ENCODE results near the gene PODXL2. TPM values are rescaled to one million over a fixed set of nuclear protein-coding genes. Genes with fewer than 3 reads are reported as not detected.

PODXL2 gene
- total RNA-seq, 1 experiment from 2014 or later = 26.6 TPM

DNA sequence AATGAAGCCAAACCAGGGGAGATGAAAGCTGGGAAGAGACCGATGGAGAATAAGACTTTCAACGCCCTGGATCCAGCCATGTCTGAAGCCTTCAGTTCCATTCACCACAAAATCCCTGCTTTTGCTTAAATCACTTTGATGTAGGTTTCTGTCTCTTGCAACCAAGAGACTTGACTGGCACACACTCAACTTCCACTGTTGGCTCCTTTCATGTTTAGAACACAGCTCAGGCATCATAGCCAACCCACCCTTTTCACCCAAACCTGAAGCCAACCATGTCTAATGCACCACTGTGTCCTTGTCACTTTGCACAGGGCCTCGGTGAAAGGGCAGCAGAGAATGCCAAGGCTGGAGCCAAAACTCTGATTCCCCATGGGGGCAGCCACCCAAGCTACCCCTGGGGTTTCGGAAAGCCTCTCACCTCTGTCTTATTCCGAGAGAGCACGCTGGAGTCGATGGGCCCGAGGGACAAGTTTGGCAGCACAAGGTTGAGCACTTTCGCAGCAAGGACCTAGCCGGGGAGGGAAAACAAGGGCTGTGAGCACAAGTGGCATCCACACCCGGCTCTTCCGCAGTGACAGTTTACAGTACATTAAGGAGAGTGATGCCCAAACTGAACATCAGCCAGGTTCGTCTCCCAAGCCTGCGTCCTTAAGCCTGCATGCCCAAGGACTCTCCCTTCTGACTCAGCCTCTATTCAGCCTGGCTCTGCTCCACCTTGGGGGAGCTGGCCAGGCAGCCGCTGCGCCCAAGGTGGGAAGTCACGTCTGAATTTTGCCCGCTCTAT lies 81.4 kb downstream of the PODXL2 start:
- no peaks in the 10 kb centered on the region for H3K4me1 ChIP-seq (ENCODE audit: insufficient read depth, low read length, poor library complexity, severe bottlenecking)
- CTCF ChIA-PET = no interaction called here
- POLR2A ChIA-PET (ENCODE audit: low non-redundant PET) = no interaction called here
- H3K36me3 ChIP-seq (ENCODE audit: insufficient read depth, low read length, poor library complexity, severe bottlenecking) = no peaks in the 10 kb centered on the region
- DNase-seq (ENCODE audit: low spot score) = no peak
- H3K9me3 ChIP-seq (ENCODE audit: low read depth, low read length, poor library complexity, severe bottlenecking) = no peaks in the 10 kb centered on the region
- H3K27ac ChIP-seq (ENCODE audit: low read depth, low read length, poor library complexity, severe bottlenecking) = no peak overlapping the region
- no peaks in the 10 kb centered on the region for H3K27me3 ChIP-seq (replicated peaks; ENCODE audit: insufficient read depth, low read depth, low read length, poor library complexity)
- no peak for TF ChIP-seq EZH2 (IDR thresholded peaks at IDR 0.05; ENCODE audit: borderline replicate concordance, low read depth, low read length, poor library complexity, severe bottlenecking)
- TF ChIP-seq, protein P1, sequence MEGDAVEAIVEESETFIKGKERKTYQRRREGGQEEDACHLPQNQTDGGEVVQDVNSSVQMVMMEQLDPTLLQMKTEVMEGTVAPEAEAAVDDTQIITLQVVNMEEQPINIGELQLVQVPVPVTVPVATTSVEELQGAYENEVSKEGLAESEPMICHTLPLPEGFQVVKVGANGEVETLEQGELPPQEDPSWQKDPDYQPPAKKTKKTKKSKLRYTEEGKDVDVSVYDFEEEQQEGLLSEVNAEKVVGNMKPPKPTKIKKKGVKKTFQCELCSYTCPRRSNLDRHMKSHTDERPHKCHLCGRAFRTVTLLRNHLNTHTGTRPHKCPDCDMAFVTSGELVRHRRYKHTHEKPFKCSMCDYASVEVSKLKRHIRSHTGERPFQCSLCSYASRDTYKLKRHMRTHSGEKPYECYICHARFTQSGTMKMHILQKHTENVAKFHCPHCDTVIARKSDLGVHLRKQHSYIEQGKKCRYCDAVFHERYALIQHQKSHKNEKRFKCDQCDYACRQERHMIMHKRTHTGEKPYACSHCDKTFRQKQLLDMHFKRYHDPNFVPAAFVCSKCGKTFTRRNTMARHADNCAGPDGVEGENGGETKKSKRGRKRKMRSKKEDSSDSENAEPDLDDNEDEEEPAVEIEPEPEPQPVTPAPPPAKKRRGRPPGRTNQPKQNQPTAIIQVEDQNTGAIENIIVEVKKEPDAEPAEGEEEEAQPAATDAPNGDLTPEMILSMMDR (conservative IDR thresholded peaks at IDR 0.05; ENCODE audit: low read depth, low read length) = no peak
- no TSS peak for BruUV-seq (replicated peaks)
- intact Hi-C loops (cut with micrococcal nuclease; ENCODE audit: unreplicated experiment) = no loop called here
- H3K4me3 ChIP-seq (ENCODE audit: low read depth, low read length, poor library complexity, severe bottlenecking) = no peak overlapping the region

DNA sequence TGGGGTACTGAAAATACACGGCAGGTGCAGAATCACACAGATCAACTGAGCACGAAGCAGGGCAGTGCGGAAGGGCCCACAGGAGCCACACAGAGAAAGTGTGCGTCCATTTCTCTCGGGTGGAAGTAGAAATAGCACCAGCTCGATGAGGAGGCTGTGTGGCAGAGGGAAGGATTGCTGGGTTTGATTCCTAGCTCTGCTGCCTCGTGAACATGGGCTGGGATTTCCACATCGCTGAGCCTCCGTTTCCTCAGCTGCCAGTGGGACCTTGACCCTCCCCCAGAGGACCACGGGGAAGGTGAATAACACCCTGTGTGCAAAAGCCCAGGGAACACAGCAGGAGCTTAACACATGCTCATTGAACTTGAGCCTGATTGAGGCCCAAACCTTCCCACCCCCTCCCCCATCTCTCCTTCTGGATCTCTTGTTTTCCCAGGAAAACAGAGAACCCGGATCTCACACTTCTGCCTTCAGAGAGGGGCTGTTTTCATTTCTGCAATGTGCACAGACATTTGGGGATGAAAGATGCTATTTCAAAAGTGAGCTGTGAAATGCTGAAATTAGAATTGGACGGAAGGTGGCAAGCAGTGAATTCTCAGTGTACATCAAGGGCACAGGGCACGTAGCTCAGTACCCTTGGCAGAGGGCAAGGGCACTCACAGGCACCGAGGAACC lies 82.2 kb downstream of the PODXL2 start:
- no peak for TF ChIP-seq EZH2 (IDR thresholded peaks at IDR 0.05; ENCODE audit: borderline replicate concordance, low read depth, low read length, poor library complexity, severe bottlenecking)
- TF ChIP-seq, protein P1 (conservative IDR thresholded peaks at IDR 0.05; ENCODE audit: low read depth, low read length) = no peak
- ChIA-PET CTCF (no interaction called here), POLR2A (ENCODE audit: low non-redundant PET) (no interaction called here)
- Histone ChIP-seq H3K27ac (ENCODE audit: low read depth, low read length, poor library complexity, severe bottlenecking) (no peak overlapping the region), H3K36me3 (ENCODE audit: insufficient read depth, low read length, poor library complexity, severe bottlenecking) (no peaks in the 10 kb centered on the region), H3K27me3 (replicated peaks; ENCODE audit: insufficient read depth, low read depth, low read length, poor library complexity) (no peaks in the 10 kb centered on the region), H3K4me1 (ENCODE audit: insufficient read depth, low read length, poor library complexity, severe bottlenecking) (no peaks in the 10 kb centered on the region), H3K9me3 (ENCODE audit: low read depth, low read length, poor library complexity, severe bottlenecking) (no peaks in the 10 kb centered on the region), H3K4me3 (ENCODE audit: low read depth, low read length, poor library complexity, severe bottlenecking) (no peak overlapping the region)
- intact Hi-C loops (cut with micrococcal nuclease; ENCODE audit: unreplicated experiment) = no loop called here
- no peak for DNase-seq (ENCODE audit: low spot score)
- BruUV-seq (replicated peaks) = no TSS peak

DNA sequence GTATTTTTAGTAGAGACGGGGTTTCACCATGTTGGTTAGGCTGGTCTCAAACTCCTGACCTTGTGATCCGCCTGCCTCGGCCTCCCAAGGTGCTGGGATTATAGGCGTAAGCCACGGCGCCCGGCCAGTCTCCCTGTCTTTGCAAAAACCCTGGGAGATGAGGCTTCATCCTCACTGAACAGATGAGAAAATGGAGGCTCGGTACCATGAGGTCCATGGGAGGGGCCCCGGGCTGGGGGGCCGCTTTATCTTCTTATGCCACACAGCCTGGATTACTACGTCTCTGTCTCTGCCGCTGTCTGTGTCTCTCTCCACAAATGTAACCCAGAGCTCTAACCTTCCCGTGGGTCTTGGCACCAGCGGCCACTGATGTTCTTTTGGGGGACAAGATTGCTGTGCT lies 82.9 kb downstream of the PODXL2 start:
- TF ChIP-seq EZH2 (IDR thresholded peaks at IDR 0.05; ENCODE audit: borderline replicate concordance, low read depth, low read length, poor library complexity, severe bottlenecking) = no peak
- TF ChIP-seq, protein P1 (conservative IDR thresholded peaks at IDR 0.05; ENCODE audit: low read depth, low read length) = no peak
- CTCF ChIA-PET = no interaction called here
- DNase-seq (ENCODE audit: low spot score) = no peak
- no TSS peak for BruUV-seq (replicated peaks)
- intact Hi-C loops (cut with micrococcal nuclease; ENCODE audit: unreplicated experiment) = no loop called here
- Histone ChIP-seq H3K27me3 (replicated peaks; ENCODE audit: insufficient read depth, low read depth, low read length, poor library complexity) (no peaks in the 10 kb centered on the region), H3K4me1 (ENCODE audit: insufficient read depth, low read length, poor library complexity, severe bottlenecking) (no peaks in the 10 kb centered on the region), H3K36me3 (ENCODE audit: insufficient read depth, low read length, poor library complexity, severe bottlenecking) (no peaks in the 10 kb centered on the region), H3K9me3 (ENCODE audit: low read depth, low read length, poor library complexity, severe bottlenecking) (no peaks in the 10 kb centered on the region), H3K27ac (ENCODE audit: low read depth, low read length, poor library complexity, severe bottlenecking) (no peak overlapping the region), H3K4me3 (ENCODE audit: low read depth, low read length, poor library complexity, severe bottlenecking) (no peak overlapping the region)
- POLR2A ChIA-PET (ENCODE audit: low non-redundant PET) = no interaction called here

All from A673 (cell line).